MG63 (cell line): ENCODE results near the gene ABCB10. TPM values are rescaled to one million over a fixed set of nuclear protein-coding genes. Genes with fewer than 3 reads are reported as not detected.
"Not testable (repeated sequence)": the region's sequence is repeated elsewhere in the genome, so short reads cannot be mapped to it uniquely, and the experiment has no call there.

Experiments used
- DNase-seq: peaks from one replicate; pipeline ENCODE4 v3.0.0-alpha.2; 2020
- H3K27me3 ChIP-seq: fragments of 250-450 bp; sonication (Bioruptor Pico); 2 replicates; pipeline ENCODE4 v1.5.1; 2020; ENCODE audit warnings: mild to moderate bottlenecking, moderate library complexity
- H3K36me3 ChIP-seq: fragments of 250-450 bp; sonication (Bioruptor Pico); 2 replicates; pipeline ENCODE4 v1.5.1; 2020; ENCODE audit warnings: mild to moderate bottlenecking, moderate library complexity
- H3K4me3 ChIP-seq: fragments of 250-450 bp; sonication (Bioruptor Pico); 2 replicates; pipeline ENCODE4 v1.5.1; 2020; ENCODE audit warnings: mild to moderate bottlenecking, moderate library complexity
- H3K9me3 ChIP-seq: fragments of 250-450 bp; sonication (Bioruptor Pico); 2 replicates; pipeline ENCODE4 v1.5.1; 2020; ENCODE audit warnings: mild to moderate bottlenecking, moderate library complexity
- total RNA-seq: library from RNA; depleted of rRNA; stranded (reverse); fragments of >200 nt; shearing (Covaris generic); gene quantifications from 2 replicates; pipeline ENCODE4 v1.2.3, GENCODE V29; 2014; ENCODE audit warnings: low replicate concordance

ABCB10 gene
- total RNA-seq, 1 experiment from 2014 or later, result 34.2 TPM

DNA sequence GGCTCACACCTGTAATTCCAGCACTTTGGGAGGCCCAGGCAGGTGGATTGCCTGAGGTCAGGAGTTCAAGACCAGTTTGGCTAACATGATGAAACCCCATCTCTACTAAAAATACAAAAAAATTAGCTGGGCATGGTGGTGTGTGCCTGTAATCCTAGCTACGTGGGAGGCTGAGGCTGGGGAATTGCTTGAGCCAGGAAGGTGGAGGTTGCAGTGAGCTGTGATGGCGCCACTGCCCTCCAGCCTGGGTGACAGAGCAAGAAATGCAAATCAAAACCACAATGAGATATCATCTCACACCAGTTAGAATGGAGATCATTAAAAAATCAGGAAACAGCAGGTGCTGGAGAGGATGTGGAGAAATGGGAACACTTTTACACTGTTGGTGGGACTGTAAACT lies 47.3 kb downstream of the ABCB10 start:
- not testable (repeated sequence) for H3K27me3 ChIP-seq, DNase-seq, H3K9me3 ChIP-seq, H3K36me3 ChIP-seq, H3K4me3 ChIP-seq

DNA sequence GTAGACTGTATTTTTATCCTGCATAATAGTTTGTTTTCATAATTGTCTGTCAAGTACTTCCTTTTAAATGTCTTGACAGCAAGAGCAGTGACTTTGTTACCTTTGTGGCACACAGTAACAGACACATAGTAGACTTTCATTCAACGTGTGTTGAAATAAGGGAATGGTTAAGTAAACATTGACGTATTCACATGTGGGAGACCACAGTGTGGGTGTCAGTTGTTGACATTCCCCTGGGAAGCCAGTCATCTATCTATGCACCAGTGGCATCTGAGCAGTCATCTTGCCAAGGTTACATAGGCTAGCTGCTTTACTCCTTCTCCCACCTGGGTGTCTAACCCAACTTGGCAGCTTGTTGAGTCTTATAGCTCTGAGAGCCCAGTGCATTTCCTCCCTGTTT lies 48.9 kb downstream of the ABCB10 start:
- H3K4me3 ChIP-seq, result no peak overlapping the region
- no peak for DNase-seq
- no peaks in the 10 kb centered on the region for H3K9me3 ChIP-seq
- H3K27me3 ChIP-seq, result no peaks in the 10 kb centered on the region
- H3K36me3 ChIP-seq, result peaks cover 5% of the 10 kb centered on the region

DNA sequence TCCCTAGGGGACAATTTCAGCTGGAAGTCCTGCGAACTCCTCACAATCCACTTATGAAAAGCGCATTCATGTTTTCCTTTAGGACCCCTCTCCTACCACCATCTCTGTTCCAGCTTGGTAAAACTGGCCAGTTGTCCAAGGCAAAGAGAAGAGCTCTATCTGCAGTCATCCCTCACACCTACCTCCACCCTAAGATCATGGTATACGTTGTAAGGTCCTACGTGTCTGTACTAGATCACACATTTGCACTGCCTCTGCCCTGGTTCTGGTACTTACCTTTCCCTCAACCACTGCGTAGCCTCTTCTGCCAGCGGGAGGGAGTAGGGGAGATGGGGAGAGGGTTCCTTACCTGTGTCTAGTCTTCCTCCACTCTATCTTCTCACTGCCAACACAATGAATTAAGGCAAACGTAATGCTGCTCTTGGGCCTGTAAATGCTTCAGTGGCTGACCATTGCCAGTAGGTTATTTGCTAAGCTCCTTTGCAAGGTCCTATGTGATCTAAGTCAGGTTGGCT lies 49.6 kb downstream of the ABCB10 start:
- Histone ChIP-seq H3K36me3 (peaks cover 8% of the 10 kb centered on the region), H3K9me3 (no peaks in the 10 kb centered on the region), H3K4me3 (peak overlapping the region; percentile 97), H3K27me3 (no peaks in the 10 kb centered on the region)
- no peak for DNase-seq

DNA sequence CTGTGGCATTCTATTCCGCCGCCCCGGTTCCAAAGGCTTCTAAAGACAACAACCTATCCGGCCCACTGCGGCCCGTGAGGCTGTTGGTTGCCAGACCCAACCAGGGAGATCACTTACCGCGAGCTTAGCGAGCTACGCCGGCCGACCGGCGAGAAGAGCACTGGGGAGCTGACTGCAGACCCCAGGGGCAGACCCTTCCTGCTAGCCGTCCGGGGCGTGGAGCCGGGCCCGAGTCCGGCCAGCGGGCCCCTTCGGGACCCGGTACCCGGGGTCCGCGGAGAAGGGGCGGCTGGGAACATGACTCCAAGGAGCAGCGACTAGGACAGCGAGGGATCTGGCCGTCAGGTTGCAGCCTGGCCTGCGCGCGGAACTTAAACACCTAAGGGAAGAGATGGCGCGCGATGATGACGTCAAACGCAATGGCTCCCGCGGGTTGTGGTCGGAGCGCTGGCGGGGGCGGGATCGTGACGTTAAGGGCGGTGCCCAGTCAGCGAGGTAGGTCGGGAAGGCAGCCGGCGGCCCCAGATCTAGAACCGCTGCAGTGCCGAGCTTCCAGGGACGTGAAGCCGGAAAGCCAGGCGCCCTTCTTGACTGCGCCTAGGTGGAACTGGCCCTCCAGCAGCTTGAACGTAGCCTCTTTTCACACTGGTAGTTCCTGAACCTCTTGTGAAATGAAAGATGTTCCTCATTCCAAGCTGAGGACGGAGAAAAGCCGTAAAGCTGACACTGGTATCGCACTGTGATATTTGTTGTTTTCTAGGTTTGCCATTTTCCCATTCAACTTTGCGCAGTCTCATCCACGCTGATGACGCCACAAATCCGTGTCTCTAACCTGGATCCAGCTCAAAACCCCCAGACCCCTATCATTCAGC lies 50.3 kb downstream of the ABCB10 start, which contains the start of gene NUP133:
Gene NUP133 (minus strand): TSS at position 391 of the 872 bp plus-strand sequence. CDS start 92 bp downstream, at position 299.
- Histone ChIP-seq H3K9me3 (no peaks in the 10 kb centered on the region), H3K36me3 (peaks cover 8% of the 10 kb centered on the region), H3K27me3 (no peaks in the 10 kb centered on the region), H3K4me3 (peak within 1 kb of the TSS; percentile 97)
- DNase-seq, result peak; percentile 99

DNA sequence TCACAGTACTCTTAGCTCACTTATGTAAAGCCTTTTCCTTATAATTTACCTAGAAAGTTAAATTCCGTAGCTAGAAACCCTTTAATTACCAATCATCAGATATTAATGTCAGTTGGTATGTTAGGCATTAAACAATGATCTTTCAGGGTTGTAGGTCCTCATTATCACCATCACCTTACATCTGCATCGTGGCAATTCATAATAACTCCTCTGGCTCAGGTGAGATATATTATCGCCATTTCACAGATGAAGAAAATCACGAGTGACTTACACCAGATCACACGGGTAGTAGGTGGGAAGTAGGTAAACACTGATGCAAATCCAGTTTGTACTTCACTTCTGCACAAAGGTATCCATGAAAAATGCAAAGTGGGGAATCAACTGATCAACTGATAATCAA lies 51.0 kb downstream of the ABCB10 start:
- Histone ChIP-seq H3K27me3 (no peaks in the 10 kb centered on the region), H3K4me3 (peak overlapping the region; percentile 97), H3K9me3 (no peaks in the 10 kb centered on the region), H3K36me3 (peaks cover 8% of the 10 kb centered on the region)
- no peak for DNase-seq

DNA sequence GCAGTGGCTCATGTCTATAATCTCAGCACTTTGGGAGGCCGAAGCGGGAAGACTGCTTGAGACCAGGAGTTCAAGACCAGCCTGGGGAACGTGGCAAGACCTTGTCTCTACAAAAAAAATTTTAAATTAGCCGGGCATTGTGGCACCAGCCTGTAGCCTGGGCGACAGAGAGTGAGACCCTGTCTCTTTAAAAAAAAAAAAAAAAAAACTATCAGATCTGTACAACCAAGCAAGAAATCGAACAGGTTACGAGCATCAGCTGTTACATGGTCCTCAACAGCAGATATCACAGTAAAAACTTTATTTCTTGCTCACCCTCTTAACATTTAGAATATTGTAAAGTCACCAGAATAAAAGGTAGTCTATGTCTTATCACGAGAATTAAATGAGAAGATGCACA lies 51.9 kb downstream of the ABCB10 start:
- no peaks in the 10 kb centered on the region for H3K9me3 ChIP-seq
- H3K4me3 ChIP-seq, result peak overlapping the region; percentile 97
- peaks cover 12% of the 10 kb centered on the region for H3K36me3 ChIP-seq
- no peaks in the 10 kb centered on the region for H3K27me3 ChIP-seq
- DNase-seq, result no peak

DNA sequence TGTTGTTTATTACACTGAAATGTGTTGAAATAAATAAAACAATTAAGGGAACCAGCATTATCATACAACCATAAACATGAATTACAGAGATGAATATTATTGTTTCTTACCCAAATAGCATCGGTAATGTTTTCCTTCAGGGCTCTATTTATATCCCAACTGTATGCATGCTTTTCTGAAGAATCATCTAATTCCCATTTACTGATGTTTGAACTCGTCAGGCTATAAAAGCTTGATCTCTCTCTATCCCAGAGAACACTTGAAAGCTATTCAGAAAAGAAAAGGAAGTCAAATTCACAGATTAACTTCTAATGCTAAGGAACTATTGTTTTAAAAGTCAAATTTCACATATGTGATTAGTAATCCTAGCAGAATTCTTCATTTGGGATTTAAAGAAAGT lies 62.7 kb downstream of the ABCB10 start:
- H3K9me3 ChIP-seq, result no peaks in the 10 kb centered on the region
- H3K27me3 ChIP-seq, result no peaks in the 10 kb centered on the region
- H3K4me3 ChIP-seq, result no peak overlapping the region
- peaks cover 66% of the 10 kb centered on the region for H3K36me3 ChIP-seq
- DNase-seq, result no peak

DNA sequence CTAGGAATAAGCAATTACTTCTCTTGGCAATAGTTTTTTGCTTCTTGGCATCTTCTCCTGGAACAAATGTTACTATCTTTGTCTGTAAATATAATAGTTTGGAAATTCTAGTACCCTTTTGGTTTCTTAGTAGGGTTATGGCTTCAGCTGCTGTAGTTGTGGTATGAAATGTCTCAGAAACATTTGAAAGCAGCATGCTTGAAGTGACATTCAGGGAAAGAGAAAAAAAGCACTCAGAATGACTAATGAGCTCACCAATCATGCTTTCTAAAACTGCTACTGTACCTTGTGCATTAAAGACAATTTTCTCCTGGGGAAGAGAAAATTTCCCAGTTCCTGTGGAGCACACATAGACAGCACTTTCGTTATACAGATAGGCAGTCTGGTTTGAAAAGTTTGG lies 71.3 kb downstream of the ABCB10 start:
- peaks cover 62% of the 10 kb centered on the region for H3K36me3 ChIP-seq

DNA sequence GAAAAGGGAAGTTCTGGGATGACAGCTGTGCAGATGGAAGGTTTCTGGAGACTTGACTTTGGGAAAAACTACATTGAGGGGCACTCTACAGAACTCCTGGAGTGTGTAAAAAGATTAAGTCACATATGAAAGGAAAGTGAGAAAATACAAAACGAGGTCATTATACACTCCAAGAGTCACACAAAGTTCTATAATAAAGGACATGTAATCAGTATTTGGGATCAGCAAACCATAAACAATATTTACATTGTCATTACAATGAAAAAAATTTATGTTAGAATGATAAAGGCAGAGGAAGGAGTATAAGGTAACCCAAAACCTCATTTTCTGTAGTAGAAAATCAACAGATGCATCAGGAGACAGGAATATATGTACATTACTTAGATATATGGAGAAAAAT lies 73.2 kb downstream of the ABCB10 start:
- Histone ChIP-seq H3K27me3 (no peaks in the 10 kb centered on the region), H3K36me3 (peaks cover 66% of the 10 kb centered on the region)

More for the DNA sequence above, 71.3 kb downstream of the ABCB10 start:
- no peaks in the 10 kb centered on the region for H3K9me3 ChIP-seq
- H3K27me3 ChIP-seq, result no peaks in the 10 kb centered on the region
- no peak for DNase-seq
- H3K4me3 ChIP-seq, result no peak overlapping the region

DNA sequence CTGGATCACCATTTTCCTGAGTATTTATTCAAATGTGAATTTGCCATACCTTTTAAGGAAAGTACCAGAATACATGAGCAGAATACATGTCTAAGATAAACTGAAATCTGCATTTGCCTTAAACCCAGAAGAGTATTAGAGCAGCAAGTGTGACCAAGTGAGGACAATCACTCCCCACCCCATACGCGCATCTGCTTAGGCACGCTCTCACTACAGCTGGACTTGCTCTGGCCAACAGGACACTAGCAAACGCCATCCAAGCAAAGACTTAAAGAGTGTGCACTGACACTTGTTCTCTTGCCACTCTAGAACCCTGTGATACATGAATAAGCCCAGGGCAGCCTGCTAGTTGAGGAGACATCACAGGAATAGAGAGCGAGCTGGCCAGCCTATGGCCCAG lies 76.0 kb downstream of the ABCB10 start:
- H3K27me3 ChIP-seq, result no peaks in the 10 kb centered on the region
- peaks cover 70% of the 10 kb centered on the region for H3K36me3 ChIP-seq
- no peaks in the 10 kb centered on the region for H3K9me3 ChIP-seq
- DNase-seq, result no peak
- H3K4me3 ChIP-seq, result no peak overlapping the region

More for the DNA sequence above, 73.2 kb downstream of the ABCB10 start:
- Histone ChIP-seq H3K4me3 (no peak overlapping the region), H3K9me3 (no peaks in the 10 kb centered on the region)
- DNase-seq, result no peak

DNA sequence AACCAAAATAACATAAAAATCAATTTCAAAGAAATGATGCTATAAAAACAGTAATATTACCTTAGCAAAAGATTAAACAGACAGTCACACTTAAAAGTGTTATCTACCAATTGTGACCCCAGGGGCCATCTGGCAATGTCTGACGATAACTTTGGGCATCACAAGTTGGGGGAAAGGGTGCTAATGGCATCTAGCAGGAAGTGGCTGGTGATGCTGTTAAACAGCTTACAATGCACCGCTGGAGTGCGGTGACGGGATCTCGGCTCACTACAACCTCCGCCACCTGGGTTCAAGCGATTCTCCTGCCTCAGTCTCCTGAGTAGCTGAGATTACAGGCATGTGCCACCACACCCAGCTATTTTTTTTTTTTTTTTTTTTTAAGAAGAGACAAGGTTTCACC lies 78.0 kb downstream of the ABCB10 start:
- H3K27me3 ChIP-seq, result no peaks in the 10 kb centered on the region

DNA sequence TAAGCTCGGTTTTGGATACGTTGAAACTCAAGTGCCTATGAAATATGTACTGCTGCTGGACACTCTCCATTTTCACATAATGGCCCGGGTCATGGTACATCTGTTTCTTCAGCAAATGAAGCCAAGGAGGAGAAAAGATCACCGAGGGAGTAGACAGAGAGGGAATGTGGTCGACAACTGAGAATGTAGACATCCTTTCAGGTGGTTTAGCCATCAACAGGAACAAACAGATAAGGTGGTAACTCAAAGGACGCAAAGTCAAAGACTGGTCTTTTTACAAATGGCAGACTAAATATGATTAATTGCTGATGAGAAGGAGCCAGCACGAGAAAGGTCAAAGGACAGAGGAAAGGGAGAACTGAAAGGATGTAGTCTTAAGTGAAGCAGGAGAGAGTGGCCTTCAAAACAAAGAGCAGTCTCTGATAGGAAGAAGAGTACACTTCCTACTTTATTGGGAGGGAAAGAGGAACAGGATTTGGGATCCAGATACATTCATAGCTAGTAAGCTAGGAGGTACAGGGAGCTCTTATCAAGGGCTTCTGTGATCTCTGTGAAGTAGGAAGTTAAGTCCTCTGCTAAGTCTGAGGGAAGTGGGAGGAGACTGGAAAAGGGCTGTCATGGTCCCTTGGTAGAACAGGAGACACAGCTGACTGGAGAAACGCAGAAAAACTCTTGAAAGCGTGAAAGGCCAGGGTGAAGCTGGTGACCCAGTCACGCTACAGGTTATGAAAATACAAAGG lies 78.7 kb downstream of the ABCB10 start:
- Histone ChIP-seq H3K36me3 (peaks cover 70% of the 10 kb centered on the region), H3K27me3 (no peaks in the 10 kb centered on the region), H3K9me3 (no peaks in the 10 kb centered on the region), H3K4me3 (no peak overlapping the region)
- no peak for DNase-seq

More for the DNA sequence above, 78.0 kb downstream of the ABCB10 start:
- Histone ChIP-seq H3K4me3 (no peak overlapping the region), H3K9me3 (no peaks in the 10 kb centered on the region), H3K36me3 (peaks cover 70% of the 10 kb centered on the region)
- no peak for DNase-seq

DNA sequence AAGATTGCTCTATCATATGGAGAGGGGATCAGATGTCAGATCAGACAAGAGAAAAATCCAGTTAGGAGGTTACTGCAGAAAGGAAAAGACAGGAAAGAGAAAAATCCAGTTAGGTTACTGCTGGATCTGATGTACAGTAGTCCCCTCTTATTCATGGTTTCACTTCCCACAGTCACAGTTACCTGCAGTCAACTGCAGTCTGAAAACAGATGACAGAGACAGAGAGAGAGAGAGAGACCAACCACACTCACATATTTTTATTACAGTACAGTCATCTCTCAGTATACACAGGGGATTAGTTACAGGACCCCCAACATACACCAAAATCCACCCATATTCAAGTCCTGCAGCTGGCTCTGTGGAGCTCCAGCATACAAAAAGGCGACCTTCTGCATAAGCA lies 79.7 kb downstream of the ABCB10 start:
- Histone ChIP-seq H3K36me3 (peaks cover 70% of the 10 kb centered on the region), H3K4me3 (no peak overlapping the region), H3K27me3 (no peaks in the 10 kb centered on the region), H3K9me3 (no peaks in the 10 kb centered on the region)
- no peak for DNase-seq

DNA sequence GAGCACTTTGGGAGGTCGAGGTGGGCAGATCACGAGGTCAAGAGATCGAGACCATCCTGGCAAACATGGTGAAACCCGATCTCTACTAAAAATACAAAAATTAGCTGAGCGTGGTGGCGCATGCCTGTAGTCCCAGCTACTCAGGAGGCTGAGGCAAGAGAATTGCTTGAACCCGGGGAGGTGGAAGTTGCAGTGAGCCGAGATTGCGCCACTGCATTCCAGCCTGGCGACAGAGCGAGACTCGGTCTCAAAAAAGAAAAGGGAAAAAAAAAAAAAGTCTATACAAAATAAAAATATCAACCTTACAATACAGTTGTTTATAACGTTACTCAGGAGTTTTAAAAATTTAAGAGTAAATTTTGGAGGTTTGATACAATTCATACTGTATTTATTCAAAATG lies 82.6 kb downstream of the ABCB10 start:
- H3K27me3 ChIP-seq, H3K4me3 ChIP-seq, H3K9me3 ChIP-seq, DNase-seq: not testable (repeated sequence)
- H3K36me3 ChIP-seq, result peaks cover 59% of the 10 kb centered on the region

DNA sequence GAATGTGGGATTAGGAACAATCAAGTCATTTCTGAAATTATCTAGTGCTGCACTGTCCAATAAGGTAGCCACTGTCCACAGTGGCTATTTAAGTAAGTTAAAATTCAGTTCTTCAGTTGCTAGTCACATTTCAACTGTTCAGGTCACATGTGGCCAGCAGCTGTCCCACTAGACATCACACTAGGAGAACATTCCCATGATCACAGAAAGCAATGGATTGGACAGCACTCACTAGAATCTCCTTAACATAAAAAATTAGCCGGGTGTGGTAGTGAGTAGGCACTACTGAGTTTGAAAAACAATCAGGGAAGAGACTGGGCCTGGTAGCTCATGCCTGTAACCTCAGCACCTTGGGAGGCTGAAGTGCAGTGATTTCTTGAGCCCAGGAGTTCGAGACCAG lies 84.0 kb downstream of the ABCB10 start:
- DNase-seq, result no peak
- no peaks in the 10 kb centered on the region for H3K27me3 ChIP-seq
- H3K4me3 ChIP-seq, result no peak overlapping the region
- H3K9me3 ChIP-seq, result no peaks in the 10 kb centered on the region
- peaks cover 58% of the 10 kb centered on the region for H3K36me3 ChIP-seq

DNA sequence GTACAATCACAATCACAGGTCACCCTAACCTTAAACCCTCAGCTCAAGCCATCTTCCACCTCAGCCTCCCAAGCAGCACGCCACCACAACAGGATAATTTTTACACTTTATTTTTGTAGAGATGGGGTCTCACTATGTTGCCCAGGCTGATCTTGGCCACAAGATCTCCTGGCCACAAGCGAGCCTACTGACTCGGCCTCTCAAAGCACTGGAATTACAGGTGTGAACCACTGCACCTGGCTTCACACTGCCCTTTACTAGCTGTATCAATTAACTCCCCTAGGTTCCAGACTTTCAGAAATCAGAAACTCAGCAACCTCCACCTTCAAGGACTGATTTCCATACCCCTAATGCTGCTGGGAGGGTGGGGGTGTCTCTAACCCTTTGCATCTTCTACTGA lies 87.3 kb downstream of the ABCB10 start:
- H3K27me3 ChIP-seq, result no peaks in the 10 kb centered on the region
- H3K36me3 ChIP-seq, result peaks cover 57% of the 10 kb centered on the region
- DNase-seq, result no peak
- H3K4me3 ChIP-seq, result no peak overlapping the region
- H3K9me3 ChIP-seq, result no peaks in the 10 kb centered on the region

DNA sequence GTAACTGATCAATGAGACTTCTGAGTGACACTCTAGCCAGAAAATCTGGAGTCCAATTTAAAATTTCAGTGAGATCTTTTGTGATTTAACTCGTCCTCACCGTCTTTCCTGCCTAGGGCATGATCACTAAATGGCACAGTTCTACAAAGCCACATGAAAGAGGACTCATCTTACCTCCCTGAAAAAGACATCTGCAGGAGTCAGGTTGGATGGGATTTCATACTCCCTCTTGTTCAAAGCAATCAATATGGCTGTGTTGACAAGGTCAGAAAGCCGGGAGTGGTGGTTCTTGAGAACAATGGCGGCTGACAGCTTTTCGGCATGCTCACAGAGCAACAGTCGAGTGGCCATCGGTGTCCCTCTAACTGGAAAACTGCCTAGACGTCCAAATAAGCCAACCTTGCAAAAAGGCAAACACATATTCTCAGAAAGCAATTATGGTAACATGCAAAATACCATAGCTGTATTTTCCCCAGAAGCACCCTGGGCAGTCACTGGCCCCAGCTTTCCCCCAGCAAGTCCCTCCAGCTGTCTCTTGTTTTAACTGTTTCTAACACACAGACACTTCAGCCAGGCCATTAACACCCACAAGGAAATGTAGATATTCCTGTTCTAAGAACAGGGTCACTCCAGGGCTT lies 88.0 kb downstream of the ABCB10 start:
- H3K36me3 ChIP-seq, result peaks cover 54% of the 10 kb centered on the region
- no peaks in the 10 kb centered on the region for H3K27me3 ChIP-seq
- H3K9me3 ChIP-seq, result no peaks in the 10 kb centered on the region
- DNase-seq, result no peak
- H3K4me3 ChIP-seq, result no peak overlapping the region
